ENCODE data around the gene SFXN5. TPM values are rescaled to one million over a fixed set of nuclear protein-coding genes. Genes with fewer than 3 reads are reported as not detected.

Gene SFXN5
- total and polyA plus RNA-seq, 2 of the 4 experiments (the other 2 are of a cell fraction) = 8.6 to 17.0 TPM

- Histone ChIP-seq H2BK120ac (ENCODE audit: low read depth, low read length) (no peak overlapping the region), H4K5ac (ENCODE audit: low read depth, low read length) (no peak overlapping the region), H4K20me1 (ENCODE audit: insufficient read depth, low read length) (no peaks in the 10 kb centered on the region; the same call in 1 of the 2 replicates), H3K9me1 (ENCODE audit: insufficient read depth, low read length) (0 out of 2 replicates have a peak, but pooled peaks cover 2% of the 10 kb centered on the region), H2BK15ac (ENCODE audit: low read depth, low read length) (no peak overlapping the region), H3K27me3 (ENCODE audit: control insufficient read depth, insufficient read depth, low read length) (no peaks in the 10 kb centered on the region), H3K36me3 (ENCODE audit: control insufficient read depth, insufficient read depth, low read length) (peaks cover 3% of the 10 kb centered on the region; the same call in 1 of the 2 replicates), H3K56ac (ENCODE audit: extremely low read depth, insufficient read depth, low read length) (no peak overlapping the region), H4K8ac (ENCODE audit: low read depth in 2 of 2, low read length in 2 of 2) (no peak overlapping the region), H3K9me3 (ENCODE audit: control insufficient read depth, insufficient read depth, low read length) (no peaks in the 10 kb centered on the region), H3K4me2 (ENCODE audit: low read depth, low read length) (no peak overlapping the region), H2BK5ac (ENCODE audit: low read depth, low read length, poor library complexity, severe bottlenecking) (no peak overlapping the region), H2AFZ (replicated peaks; ENCODE audit: low read length, poor library complexity) (no peak overlapping the region), H2AK5ac (ENCODE audit: low read depth, low read length) (no peak overlapping the region), H3K14ac (replicated peaks; ENCODE audit: low read depth, low read length) (no peak overlapping the region), H3K4me3 (ENCODE audit: insufficient read depth, low read depth, low read length) (no peak overlapping the region), H4K91ac (ENCODE audit: insufficient read depth, low read depth, low read length) (no peak overlapping the region), H2AK9ac (replicated peaks; ENCODE audit: low read depth, low read length, poor library complexity) (no peak overlapping the region), H3K27ac (ENCODE audit: insufficient read depth, low read length) (no peak overlapping the region), H3K4me1 (ENCODE audit: control insufficient read depth, insufficient read depth, low read length) (no peaks in the 10 kb centered on the region), H3K9ac (ENCODE audit: low read depth, low read length) (no peak overlapping the region), H2BK20ac (ENCODE audit: low read depth, low read length) (no peak overlapping the region), H3K79me1 (ENCODE audit: low read depth in 1 of 2, low read length in 2 of 2) (no peaks in the 10 kb centered on the region), H3K4ac (ENCODE audit: low read depth, low read length) (no peak overlapping the region), H3K18ac (ENCODE audit: low read depth, low read length) (no peak overlapping the region), H3K23ac (ENCODE audit: low read depth, low read length) (no peak overlapping the region)
- BruUV-seq (replicated peaks) = no TSS peak
- WGBS, 2 experiments (ENCODE audit: extremely low coverage in 2 of 2, insufficient read length in 1 of 2) = 100% methylated on average over 1 of the region's 13 CpGs; no CpG with 5 or more reads in 1 of the 2 experiments
- DNase-seq (no peak), ATAC-seq (ENCODE audit: low read depth) (no peak)
- POLR2A ChIA-PET (ENCODE audit: unreplicated experiment) = no interaction called here
- no peak for TF ChIP-seq FOS (IDR thresholded peaks at IDR 0.05; ENCODE audit: low read depth, low read length)
- no peak for TF ChIP-seq NFE2L2 (IDR thresholded peaks at IDR 0.05; ENCODE audit: low read depth, low read length)
- no peak for TF ChIP-seq RAD21 (IDR thresholded peaks at IDR 0.05; ENCODE audit: low read length)
- TF ChIP-seq RCOR1 (IDR thresholded peaks at IDR 0.05; ENCODE audit: insufficient replicate concordance, low read length) = no peak
- TF ChIP-seq CTCF (conservative IDR thresholded peaks at IDR 0.05; ENCODE audit: low read depth, low read length) = no peak
- no peak for TF ChIP-seq POLR2A (IDR thresholded peaks at IDR 0.05; ENCODE audit: low read depth, low read length)
- TF ChIP-seq MXI1 (IDR thresholded peaks at IDR 0.05; ENCODE audit: borderline replicate concordance, low read depth, low read length) = no peak
- TF ChIP-seq MAFK (IDR thresholded peaks at IDR 0.05; ENCODE audit: low read depth, low read length) = no peak
- no peak for TF ChIP-seq MAZ (IDR thresholded peaks at IDR 0.05; ENCODE audit: borderline replicate concordance, low read depth, low read length)
- TF ChIP-seq CHD1 (IDR thresholded peaks at IDR 0.05; ENCODE audit: low read depth, low read length) = no peak
- TF ChIP-seq CEBPB (IDR thresholded peaks at IDR 0.05; ENCODE audit: low read depth, low read length) = no peak
- no peak for TF ChIP-seq SMC3 (IDR thresholded peaks at IDR 0.05; ENCODE audit: low read depth, low read length)
- no peak for TF ChIP-seq BHLHE40 (IDR thresholded peaks at IDR 0.05; ENCODE audit: low read depth, low read length)
- TF ChIP-seq RFX5 (IDR thresholded peaks at IDR 0.05; ENCODE audit: low read depth, low read length) = no peak
- in situ Hi-C loops (cut with MboI; ENCODE audit: low sequenced_read_pairs) = no loop called here
- intact Hi-C loops (cut with micrococcal nuclease) = loop anchor here (5.0 kb wide), 1 partner anchor 186 kb away; no protein-coding TSS in a partner anchor
- CTCF ChIA-PET = interaction anchor here (1.0 to 1.4 kb wide), 3 partner anchors 98 to 166 kb away, joined by 3 to 4 read pairs (median 3); no protein-coding TSS in a partner anchor
- dilution Hi-C loops (cut with HindIII; ENCODE audit: low sequenced_read_pairs, unreplicated experiment) = no loop called here
Measured at GRCh38 chr2:72990695-72991438, 80.6 kb downstream of the SFXN5 start.

Measured in IMR-90 (cell line).